AG04449 (cell line): Measurements from ENCODE around the gene HOXB5.

Experiments used
- CTCF ChIA-PET: fragments of 350-600 bp; formaldehyde crosslinking; extraction: SDS; loops from one replicate; lab custom pipeline; 2021; ENCODE audit warnings: antibody characterized with exemption; lab: Yijun Ruan, JAX
- POLR2A ChIA-PET: fragments of 400-600, 350-600 bp; formaldehyde crosslinking; extraction: SDS; loops from one replicate; lab custom pipeline; 2020; ENCODE audit warnings: antibody characterized with exemption, inconsistent platforms; lab: Yijun Ruan, JAX
- DNase-seq: peaks from one replicate; pipeline ENCODE4 v3.0.0-alpha.2; 2010; ENCODE audit warnings: low read depth, low spot score
- H3K4me3 ChIP-seq: 2 replicates; pipeline ENCODE4 v1.5.1; 2011; ENCODE audit warnings: low read depth, mild to moderate bottlenecking, control low read depth, low read length
- CTCF ChIP-seq: IDR thresholded peaks from one replicate; pipeline ENCODE4 v1.5.1; 2011; ENCODE audit warnings: mild to moderate bottlenecking, moderate library complexity, low read length, control low read depth, inconsistent platforms; ENCODE audit not compliant: insufficient read depth; ENCODE audit errors: missing control alignments

Gene HOXB5

GRCh38 chr17:48589060-48589830, 4.3 kb downstream of the HOXB5 start:
- DNase-seq = no peak
- TF ChIP-seq CTCF = no peak
- ChIA-PET CTCF (interaction anchor here (0.7 to 8.4 kb wide), 15 partner anchors 10 to 239 kb away, joined by 3 to 80 read pairs (median 5); partner anchors contain the start of gene HOXB4), POLR2A (interaction anchor here (0.7 to 2.8 kb wide), 14 partner anchors 7 to 237 kb away, joined by 3 to 25 read pairs (median 4); no protein-coding TSS in a partner anchor)
- H3K4me3 ChIP-seq = peak overlapping the region; percentile 76

DNA sequence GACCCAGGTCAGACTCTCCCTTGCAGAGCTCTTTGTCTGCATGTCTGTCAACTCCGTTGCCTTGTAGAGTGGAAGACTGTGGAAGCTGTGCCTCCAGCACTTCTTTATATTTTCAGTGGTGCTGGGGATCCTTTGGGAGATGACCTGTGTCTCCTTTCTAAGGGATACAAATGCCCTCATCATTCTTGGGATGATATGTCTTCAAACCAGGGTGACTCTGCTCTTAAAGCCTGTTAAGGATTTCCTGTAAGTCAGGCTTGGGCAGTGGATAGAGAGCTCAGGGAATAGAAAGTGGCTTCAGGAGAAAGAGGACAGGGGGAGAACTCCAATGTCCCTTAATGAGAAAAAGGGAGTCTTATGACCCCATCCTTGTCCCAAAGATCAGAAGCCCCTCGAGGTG, 5.1 kb downstream of the HOXB5 start:
- ChIA-PET CTCF (interaction anchor here (0.7 to 8.4 kb wide), 16 partner anchors 9 to 238 kb away, joined by 3 to 80 read pairs (median 4); partner anchors contain the start of gene HOXB4), POLR2A (interaction anchor here (1.0 to 2.8 kb wide), 14 partner anchors 8 to 236 kb away, joined by 3 to 25 read pairs (median 5); no protein-coding TSS in a partner anchor)
- peak overlapping the region; percentile 76 for H3K4me3 ChIP-seq
- DNase-seq = no peak
- no peak for TF ChIP-seq CTCF

DNA sequence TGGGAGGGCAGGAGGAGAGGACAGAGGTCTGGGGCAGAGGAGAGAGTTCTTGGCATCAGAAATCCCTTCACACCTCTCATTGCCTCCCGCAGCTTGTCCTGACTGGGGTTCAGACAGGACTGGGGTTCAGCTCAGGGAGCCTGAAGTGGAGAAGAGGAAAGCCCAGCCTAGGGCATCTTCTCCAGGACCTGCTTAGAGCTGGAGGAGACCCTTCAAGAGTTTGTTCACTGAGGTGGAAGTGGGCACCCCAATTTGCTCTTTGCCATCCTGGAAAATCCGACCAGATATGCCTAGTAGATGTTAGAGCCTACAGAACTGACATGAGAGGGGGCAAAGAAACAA, 5.5 kb downstream of the HOXB5 start:
- ChIA-PET POLR2A (interaction anchor here (0.7 to 2.8 kb wide), 19 partner anchors 8 to 236 kb away, joined by 3 to 25 read pairs (median 5); no protein-coding TSS in a partner anchor), CTCF (interaction anchor here (0.7 to 4.2 kb wide), 19 partner anchors 9 to 243 kb away, joined by 3 to 21 read pairs (median 5); partner anchors contain the start of gene HOXB4)
- DNase-seq = no peak
- TF ChIP-seq CTCF = no peak
- H3K4me3 ChIP-seq = peak overlapping the region; percentile 76

DNA sequence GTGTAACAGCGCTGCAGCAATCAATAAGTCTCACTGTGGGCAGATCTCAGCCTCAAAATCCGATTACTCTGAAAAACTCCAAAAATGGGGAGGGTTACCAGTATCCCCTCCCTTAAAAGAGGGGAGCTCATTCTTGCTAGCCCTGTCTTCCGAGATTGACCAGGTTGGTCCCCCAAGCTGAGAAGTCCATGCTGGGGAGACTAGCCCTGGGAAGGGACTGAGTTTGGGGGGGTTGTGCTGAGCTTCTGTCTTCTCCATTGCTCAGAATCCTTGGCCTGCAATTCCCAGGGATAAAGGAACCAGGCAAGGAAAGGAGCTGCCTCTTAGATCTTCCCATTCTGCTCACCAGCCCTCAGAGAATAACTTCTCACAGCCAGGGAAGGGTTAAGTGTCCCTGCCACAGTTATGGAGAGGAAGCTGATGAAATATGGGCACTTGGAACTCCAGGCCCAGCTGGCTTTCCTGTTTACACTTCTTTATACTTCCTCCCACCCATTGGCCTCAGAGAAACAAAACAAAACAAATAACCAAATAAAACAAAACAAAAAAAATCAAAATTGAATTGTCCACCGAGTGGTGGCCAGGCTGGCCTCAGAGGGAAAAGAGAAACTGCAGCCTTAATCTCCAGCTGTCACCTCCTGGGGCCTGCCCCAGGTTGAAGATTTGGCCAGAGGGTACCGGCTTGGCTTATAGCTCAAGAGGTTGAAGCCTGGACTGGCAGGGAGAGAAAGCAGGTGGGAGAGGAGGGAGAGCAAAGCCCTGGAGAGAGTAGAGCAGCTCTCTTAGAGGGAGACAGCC, 6.1 kb downstream of the HOXB5 start:
- DNase-seq = no peak
- CTCF ChIA-PET = interaction anchor here (0.7 to 4.2 kb wide), 21 partner anchors 8 to 243 kb away, joined by 3 to 21 read pairs (median 4); partner anchors contain the start of genes HOXB4 and HOXB9

More for the DNA sequence above, 6.1 kb downstream of the HOXB5 start:
- POLR2A ChIA-PET = interaction anchor here (0.7 to 2.8 kb wide), 19 partner anchors 9 to 235 kb away, joined by 3 to 25 read pairs (median 5); partner anchors contain the start of gene HOXB9
- H3K4me3 ChIP-seq = peak overlapping the region; percentile 76
- no peak for TF ChIP-seq CTCF
